ENCODE results near the gene PLCB1.
"Not testable (repeated sequence)": the region's sequence is repeated elsewhere in the genome, so short reads cannot be mapped to it uniquely, and the experiment has no call there.

PLCB1 gene

DNA sequence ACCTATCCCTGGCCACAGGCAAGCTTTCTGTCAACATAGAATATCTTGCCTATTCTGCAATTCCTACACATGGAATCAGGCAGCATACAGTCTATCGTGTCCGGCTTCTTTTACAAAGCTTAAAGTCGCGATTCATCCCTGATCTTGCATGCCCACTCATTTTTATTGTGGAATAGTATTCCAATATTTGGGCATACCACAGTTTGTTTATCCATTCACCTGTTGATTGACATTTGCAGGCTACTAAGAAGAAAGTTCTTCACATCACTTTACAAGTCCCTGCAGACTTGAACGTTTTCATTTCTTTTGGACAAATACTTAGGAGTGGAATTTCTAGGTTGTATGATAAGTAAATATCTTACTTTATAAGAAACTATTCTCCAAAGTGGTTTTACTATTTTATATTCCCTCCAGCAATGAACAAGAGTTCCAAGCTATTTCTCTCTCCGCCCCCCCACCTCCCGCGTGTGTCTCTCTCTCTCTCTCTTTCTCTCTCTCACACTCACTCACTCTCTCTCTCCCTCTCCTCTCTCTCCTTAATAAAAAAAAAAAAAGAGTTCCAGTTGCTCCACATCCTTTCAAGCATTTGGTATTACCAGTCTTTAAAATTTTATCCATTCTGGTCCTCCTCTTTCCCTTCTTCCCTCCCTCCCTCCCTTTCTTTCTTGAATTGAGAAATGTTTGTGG, 1.1 kb upstream of the PLCB1 start:
- DNase-seq, result no peak

DNA sequence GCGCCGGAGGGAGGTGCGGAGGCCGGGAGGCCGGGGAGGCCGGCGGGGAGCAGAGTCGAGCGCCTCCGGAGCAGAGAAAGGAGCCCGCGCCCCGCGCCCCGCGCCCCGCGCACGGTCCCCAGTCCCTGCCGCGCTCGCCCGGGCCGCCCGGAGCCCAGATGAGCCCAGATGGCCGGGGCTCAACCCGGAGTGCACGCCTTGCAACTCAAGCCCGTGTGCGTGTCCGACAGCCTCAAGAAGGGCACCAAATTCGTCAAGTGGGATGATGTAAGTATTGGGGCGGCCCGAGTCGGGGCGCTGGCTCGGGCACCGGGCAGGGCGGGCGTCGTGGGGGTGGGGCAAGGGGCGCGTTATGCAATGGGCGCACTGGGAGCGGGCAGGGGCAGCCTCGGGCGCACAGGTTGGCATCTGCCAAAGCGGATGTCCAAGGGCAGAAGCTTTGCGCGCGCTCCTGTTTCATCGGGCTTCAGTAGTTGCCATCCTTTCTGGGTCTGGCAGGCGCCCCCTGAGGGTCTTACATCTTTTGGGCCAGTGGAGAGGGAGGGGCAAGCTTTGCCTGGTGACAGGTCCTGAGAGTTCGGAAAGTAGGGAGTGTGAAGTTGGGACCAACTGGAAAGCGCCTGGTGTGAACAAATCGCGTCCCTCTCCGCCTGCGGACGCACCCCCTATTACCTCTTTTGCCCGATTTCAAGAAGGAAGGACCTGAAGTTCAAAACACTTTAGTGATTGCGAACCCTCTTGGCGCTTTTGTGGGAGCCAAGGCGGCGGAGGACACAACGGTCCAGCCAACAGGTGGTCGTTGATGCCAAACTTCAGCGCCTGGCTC, 631 bp downstream of the PLCB1 start:
- peak in 1 of 2 donors; percentile 69 for DNase-seq

DNA sequence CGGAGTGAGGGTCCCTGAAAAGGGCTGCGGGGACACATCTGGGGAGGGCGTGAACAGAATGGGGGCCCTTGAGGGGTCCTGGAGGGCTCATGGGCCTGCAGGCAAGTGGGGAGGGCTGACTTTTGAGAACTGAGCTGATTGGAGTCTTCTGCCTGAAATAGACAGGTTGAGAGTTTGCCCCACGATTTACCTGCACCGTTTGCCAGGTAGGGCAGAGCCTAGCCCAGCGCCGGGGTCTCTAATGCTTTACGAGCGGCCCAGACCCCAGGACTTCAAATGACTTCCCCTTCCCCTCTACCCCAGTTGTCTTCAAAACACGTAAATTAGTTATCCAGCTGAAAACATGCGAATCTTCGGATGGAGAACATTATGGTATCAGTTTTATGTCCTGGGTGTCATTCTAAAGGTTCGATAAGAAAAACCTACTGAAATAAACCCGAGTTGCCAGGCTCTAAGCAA, 1.3 kb downstream of the PLCB1 start:
- no peak for DNase-seq

DNA sequence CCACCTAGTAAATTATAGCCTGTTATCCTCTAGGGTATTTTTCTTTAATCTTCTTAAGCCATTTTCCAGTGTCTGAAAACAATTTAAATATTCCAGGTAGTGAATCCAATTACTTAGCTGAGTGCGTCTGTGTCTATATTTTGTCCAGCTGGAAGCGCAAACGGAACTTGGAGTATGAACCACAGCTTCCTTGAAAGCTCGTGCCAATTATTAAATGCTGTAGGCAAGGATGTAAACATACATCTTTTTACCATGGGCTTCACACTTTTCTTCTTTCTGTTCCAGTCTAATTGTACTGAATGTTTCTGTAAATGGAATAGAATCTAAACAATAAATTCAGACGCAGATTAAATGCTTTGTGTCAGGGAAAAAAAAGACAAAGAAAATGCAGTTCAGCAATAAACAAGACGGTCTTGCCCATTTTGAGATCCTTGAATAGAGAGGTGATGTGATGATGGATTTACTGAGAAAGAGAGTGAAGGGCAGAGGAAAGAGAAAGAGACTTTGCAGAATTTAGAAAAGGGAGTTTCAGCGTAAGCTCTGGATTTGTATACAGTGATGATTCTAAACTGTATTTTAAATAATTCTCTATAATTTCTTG, 1.9 kb downstream of the PLCB1 start:
- DNase-seq, result no peak

DNA sequence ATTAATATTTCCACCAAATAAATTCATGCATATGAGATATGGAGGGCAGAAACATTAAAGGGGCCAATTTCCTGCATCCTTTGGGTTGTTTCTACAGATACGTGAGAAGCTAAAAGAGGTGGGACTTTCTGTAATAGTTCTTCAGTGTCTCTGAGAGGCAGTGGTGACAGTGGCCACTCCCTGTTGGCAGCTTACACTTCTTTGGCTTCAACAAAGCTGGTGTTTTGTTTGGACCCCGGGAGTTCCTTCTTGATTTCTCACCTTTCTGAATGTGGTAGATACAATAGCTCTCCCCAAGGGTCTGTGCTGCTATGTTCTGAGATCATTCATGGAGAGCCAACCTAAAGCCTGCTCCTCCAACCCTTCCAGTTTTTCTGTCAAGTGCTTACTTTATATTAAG, 7.8 kb downstream of the PLCB1 start:
- DNase-seq, result no peak

DNA sequence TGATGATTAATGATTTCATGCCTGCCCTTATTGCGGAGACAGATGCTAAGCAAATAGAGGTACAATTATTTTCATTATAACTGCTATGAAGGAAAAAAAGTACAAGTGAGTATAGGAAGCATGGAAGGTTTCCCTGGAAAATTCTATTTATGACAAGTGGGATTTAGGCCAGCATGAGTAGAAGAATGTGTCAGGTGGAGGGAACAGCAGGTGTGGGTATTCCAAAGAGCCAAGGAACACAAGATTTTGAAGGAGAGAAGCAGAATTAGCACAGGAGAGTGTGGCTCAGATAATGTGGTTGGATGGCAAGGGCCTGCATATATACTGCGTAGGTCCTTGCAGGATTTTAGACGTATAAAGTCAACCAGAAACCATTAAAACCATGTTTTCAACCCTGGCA, 11.4 kb downstream of the PLCB1 start:
- DNase-seq, result no peak

DNA sequence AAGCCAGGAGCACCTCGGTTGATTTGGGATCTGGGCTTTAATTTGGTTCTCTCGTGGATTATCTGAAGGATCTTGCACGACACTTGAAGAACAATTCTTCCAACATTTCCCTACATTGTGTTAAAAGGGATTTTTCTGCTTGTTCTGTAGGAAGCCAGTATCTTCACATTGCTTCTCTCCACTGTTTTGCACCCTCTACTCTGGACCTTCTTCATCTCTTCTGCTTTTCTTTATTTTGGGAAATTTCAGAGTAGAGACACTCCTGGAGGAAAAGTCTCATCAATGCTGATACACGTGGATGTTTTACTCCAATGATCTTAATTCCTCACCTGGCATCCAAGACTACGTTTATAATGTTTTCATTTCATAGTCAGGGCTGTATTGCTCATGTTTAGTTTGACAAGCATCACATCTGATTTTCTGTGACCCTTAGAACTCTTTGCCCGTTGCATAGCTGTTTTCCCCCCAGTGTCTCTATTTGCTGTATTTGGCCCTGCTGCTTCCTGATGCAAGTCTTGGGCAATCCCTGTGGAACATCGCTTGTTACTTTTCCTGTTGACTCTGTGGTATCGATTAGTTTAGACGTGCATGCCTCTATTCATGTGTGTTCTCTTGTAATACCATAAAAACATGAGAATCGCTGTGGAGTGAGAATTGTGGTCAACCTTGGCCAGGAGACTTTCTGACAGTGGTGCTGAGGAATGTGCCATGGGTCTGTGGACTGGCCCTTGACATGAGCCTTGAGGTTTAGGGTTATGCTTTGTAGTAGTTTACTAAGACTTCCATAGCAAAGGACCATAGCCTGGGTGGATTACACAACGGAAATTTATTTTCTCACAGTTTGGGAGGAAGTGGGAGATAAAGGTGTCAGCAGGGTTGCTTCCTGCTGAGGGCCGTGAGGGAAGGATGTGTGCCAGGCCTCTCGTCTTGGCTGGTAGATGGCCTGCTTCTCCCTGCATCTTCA, 12.5 kb downstream of the PLCB1 start:
- peak in 1 of 2 donors; percentile 22 for DNase-seq

DNA sequence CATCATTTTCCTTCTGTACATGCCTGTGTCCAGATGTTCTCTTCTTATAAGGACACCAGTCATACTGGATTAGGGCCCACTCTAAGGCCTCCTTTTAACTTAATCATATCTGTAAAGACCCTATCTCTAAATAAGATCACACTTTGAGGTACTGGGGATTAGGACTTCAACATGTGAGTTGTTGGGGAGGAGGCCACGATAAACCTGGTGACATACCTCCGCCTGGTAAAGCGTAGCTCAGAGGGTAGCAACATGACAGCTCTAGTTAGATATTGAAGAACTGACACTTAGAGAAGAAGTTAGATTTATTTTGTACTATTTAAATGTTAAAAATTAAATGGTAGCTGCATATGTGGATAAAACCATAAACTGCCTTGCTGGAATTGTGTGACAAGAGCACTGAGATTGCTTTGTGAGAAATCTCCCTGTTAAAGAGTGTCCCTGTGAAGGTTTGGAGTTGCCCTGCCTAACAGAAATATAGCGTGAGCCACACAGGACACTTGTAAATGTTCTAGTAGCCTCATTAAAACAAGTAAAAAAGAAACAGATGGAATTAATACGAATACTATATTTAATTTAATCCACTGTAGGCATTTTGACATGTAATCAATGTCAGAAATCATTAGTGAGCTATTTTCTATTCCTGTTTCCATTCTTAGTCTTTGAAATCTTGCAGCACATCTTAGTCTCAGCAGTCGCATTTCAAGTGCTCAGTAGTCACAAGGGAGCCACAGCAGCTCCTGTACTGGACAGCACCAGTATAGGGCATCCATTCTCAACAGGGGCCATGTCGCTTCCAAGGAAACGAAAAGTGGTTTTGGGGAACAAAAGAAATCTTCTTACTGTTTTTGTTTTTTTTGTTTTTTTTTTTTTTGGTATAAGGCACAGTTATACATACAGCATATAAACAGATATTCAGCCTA, 13.4 kb downstream of the PLCB1 start:
- DNase-seq, result no peak

DNA sequence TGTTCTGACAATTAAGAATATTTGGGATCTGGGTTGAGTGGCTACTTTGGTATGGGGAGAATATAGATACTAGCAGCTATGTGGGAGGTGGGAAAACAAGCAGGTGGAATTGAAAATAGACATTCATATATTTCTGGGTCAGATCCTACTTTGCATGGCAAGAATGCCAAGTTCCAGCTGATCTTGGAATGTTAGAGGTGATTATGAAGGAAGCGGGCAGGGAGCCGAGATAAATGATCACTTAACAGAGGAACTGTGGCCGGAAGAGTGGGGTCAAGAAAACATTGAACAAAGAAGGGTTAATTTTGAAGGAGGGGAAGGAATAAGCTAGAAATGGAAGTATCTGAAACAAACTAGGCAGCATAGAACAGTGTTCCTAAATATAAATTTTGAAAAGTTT, 15.4 kb downstream of the PLCB1 start:
- DNase-seq, result no peak

DNA sequence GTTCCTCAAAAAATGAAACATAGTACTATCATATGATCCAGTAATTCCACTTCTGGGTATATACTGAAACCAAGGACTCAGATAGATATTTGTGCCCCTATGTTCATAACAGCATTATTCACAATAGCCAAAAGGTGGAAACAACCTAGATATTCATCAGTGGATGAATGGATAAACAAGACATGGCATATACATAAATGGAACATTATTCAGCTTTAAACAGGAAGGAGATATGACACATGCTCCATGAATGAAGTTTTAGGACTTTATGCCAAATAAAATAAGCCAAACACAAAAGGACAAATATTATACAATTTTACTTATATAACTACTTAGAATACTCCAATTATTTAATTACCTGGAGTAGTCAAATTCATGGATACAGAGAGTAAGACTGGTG, 16.4 kb downstream of the PLCB1 start:
- no peak for DNase-seq

DNA sequence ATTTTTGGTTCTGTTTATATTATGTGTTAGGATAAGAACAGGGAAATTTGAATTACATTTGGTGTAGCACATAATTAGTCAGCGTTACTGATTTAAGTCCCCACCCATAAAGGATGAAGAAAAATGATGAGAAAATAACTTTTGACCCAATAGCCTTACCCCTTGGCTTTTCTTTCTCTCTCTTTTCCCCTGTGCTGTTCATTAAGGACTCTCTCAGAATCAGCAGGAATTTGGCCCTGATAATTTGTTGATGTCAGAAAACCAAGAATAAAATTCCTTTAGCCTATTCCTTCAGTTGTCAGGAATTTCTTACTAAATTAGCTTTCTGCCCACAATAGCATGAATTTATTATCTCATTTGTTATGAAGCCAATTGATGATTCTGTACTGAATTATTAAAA, 18.5 kb downstream of the PLCB1 start:
- DNase-seq, result no peak

DNA sequence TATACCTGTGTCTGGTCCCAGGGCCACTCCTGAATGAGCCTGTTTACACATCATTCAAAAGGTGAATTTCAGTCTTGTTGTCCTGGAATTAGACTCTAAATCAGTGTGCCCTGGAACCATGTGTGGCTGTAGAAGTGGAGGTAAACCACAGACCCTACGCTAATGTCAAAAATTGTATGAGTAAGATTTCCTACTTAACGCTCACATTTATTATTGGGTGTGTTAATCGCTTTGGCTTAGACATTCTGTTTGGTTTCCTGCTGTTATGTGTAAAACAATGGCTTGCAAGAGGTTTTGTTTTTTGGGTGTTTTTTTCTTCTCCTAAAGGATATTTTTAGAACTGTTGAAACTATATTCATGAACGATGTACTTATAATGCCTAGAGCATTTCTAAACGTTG, 19.3 kb downstream of the PLCB1 start:
- peak in 1 of 2 donors; percentile 49 for DNase-seq

DNA sequence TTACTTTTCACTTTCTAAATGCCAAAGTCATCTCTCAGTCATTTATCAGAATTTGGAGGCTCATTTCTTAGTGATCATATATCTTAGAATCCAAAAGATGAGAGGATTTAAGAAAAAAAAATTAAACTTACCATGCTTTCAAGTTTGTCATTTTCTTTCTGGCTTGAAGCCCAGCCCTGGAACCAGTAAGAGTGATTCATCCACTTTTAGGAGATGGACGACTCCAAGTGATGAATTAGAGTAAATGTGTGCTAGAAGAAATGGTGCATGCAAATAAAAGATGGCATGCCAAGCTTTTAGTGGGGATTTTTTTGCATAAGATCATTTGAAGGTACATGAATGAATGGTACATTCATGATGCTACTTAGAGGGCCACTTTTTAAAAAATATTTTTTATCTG, 20.1 kb downstream of the PLCB1 start:
- peak in 1 of 2 donors; percentile 71 for DNase-seq

DNA sequence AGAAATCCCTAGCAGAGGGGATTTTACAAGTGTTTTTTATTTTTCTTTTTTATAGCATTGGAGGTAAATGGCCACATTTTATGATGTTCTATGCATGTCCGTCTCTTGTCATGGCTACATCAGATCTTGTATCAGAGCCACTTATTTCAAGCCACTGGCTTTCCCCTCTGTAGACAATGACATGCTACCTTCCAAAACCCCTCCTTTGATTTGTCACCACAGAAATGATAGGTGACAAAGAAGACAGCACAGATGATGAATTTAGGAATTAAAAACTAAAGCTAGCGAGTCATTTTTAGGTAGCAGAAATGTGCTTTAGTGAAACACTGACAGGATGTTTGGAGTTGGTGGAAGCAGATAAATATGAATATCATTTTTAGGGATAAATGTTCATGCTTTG, 20.8 kb downstream of the PLCB1 start:
- DNase-seq, result no peak

DNA sequence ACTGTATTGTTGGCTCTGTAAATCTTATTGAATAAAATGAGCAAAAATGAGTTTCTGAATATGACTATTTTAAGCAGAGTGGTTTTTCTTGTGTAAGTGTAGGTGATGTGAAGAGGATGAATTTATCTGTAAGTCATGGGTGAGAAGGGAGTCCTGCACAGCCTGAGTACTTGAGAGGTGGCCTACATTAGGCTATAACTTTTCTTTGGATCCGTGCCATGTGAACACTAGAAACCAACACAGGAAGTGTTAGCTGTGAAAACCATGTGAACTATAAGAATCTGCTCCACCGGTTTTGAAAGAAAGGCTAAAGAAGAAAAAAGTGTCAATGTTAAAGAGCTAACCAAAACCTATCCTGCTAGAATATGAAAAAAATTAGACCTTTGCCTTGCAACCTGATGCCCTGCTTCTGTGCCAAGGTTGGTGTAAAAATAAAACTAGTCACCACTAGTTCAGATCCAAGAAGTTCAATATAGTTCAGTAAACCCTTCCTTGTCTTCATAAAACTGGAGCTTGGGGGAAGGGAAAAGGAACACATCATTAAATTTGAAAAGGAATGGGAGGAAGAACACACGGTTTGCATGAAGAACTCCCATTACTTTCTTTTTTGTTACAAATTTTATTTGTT, 21.3 kb downstream of the PLCB1 start:
- DNase-seq, result peak in 1 of 2 donors; percentile 33

DNA sequence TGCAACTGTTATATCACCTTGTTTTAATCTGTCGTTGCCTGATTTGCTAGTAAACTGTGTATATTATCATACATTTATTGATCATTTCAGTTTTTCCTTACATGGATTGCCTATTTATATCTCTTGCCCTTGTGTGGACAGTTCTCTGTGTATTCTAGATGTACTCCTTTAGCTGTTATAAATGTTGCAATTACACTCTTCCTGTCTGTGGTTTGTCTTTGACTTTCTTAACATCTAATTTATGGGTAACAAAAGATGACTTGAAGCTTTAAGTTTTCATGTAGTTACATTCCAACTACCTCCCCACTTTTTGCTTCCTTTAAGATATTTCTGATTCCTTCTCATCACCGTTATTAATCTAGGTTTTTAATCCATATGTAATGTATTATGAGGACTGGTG, 22.6 kb downstream of the PLCB1 start:
- peak in 1 of 2 donors; percentile 75 for DNase-seq

DNA sequence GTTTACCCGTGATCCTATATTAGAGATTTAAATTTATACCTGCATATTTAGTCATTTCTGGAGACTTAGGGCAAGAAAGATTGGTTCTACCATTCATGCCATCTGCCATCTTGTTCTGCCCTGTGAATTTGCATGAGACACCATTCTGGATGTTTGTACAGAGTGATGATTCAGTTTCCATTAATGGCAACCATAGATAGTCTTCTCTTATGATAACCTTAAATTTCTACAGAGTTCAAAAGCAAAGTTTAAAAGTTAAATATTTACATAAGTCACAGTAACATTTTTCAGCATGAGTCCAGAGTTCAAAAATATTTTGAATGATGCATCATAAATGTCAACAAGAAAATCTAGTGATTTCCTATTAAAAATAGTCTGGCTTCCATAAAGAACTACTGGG, 23.2 kb downstream of the PLCB1 start:
- DNase-seq, result no peak

DNA sequence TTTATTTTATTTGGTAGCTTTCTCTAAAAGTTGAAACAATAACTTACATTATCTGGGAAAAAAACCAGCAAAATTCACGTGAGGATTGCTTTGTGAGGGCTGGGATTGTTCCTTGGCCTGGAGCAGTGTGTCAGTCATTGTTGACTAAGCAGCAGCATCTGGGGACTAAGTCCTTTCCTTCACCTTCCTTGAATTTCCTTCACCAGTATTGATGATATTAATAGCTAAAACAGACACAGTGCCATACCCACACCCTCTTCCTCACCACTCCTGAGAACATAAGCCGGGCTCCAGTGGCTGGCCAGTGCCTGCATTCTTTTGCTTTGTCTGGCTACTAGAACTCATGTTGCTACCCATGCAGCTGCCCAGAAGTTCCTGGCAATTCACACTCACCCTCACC, 23.7 kb downstream of the PLCB1 start:
- DNase-seq, result no peak

DNA sequence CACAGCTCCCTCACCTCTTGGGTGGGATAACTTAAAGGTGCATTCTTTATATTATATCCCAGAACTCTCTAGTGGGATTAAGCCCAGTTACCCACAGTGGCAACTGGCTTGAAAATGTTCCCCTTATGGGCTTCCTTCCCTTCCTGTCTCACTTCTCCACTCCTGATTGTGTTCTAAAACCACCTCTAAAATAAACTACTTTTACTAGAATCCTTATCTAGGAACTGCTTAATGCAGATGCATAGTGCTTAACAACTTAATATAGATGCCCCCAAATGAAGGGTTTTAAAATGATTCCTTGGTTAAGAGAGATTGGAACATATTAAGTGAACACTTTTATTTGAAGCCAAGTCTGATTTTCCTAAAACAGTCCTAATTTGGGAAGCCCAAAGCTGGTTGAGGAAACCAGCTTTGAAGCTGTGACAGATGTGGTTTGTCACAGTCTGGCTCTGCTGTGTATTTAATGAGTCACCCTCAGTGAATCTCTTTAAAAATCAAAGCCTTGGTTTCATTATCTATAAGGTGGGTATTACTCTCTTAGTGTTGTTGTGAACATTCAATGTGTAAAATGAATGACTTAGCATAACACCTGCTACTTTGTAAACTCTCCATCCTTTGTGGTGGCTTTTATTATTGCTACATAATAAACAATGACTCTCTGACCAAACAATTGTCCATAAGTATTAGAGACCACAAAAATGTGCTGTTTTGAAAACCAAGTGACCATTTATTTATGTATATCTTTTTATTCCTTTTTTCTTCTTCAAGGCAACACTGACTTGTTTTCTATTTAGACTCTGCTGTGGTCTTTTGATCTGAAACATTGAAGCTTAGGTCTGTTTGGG, 24.4 kb downstream of the PLCB1 start:
- DNase-seq, result peak in 1 of 2 donors; percentile 28

DNA sequence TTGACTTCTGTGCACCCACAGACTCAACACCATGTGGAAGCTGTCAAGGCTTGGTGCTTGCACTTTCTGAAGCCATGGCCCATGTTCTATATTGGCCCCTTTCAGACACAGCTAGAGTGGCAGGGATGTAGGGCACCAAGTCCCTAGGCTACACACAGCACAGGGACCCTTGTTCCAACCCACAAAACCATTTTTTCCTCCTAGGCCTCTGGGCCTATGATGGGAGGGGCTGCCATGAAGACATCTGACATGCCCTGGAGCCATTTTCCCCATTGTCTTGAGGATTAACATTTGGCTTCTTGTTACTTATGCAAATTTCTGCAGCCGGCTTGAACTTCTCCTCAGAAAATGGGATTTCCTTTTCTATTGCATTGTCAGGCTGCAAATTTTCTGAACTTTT, 27.2 kb downstream of the PLCB1 start:
- not testable (repeated sequence) for DNase-seq
